Suprapubic skin (tissue), 4 donors: Measurements from ENCODE around the gene PDZRN3.

Experiments
- CTCF ChIP-seq, 2 donors: fragments of 200-600 bp in 1 of 2; fragments of 450-650 bp in 1 of 2; sonication (generic) in 1 of 2; IDR thresholded peaks; one replicate each; pipeline ENCODE4 v1.5.1; 2016 to 2019; ENCODE audit warnings: antibody characterized with exemption in 2 of 2, mild to moderate bottlenecking in 1 of 2, moderate library complexity in 1 of 2
- EP300 ChIP-seq: sonication (generic); formaldehyde crosslinking; IDR thresholded peaks from one replicate; pipeline ENCODE4 v1.6.1; 2017; ENCODE audit warnings: antibody characterized with exemption
- POLR2A ChIP-seq, 2 donors: fragments of 450-650 bp; IDR thresholded peaks; one replicate each; pipeline ENCODE4 v1.6.1; 2017; ENCODE audit warnings: antibody characterized with exemption in 2 of 2, mild to moderate bottlenecking in 2 of 2, moderate library complexity in 2 of 2
- POLR2AphosphoS5 ChIP-seq, 3 donors: sonication (generic); formaldehyde crosslinking; IDR thresholded peaks; one replicate each; pipeline ENCODE4 v1.6.1; 2017; ENCODE audit warnings: antibody characterized with exemption in 3 of 3

- TF ChIP-seq POLR2A (IDR thresholded peaks at IDR 0.05) (no peak), CTCF (IDR thresholded peaks at IDR 0.05) (no peak), POLR2AphosphoS5 (IDR thresholded peaks at IDR 0.05) (no peak), EP300 (no peak)
Measured at GRCh38 chr3:73490453-73491286, 134.1 kb downstream of the PDZRN3 start.
